GM20000 (cell line): ENCODE data around the gene TAPBP.
"Not testable (repeated sequence)": the region's sequence is repeated elsewhere in the genome, so short reads cannot be mapped to it uniquely, and the experiment has no call there.

ENCODE experiments used
- DNase-seq: peaks from one replicate; pipeline ENCODE4 v3.0.0; 2012; ENCODE audit warnings: low spot score
- TF ChIP-seq, protein P1 (sequence below): IDR thresholded peaks from 2 replicates; pipeline ENCODE4 v1.5.1; 2012; ENCODE audit warnings: mild to moderate bottlenecking, control low read depth; ENCODE audit errors: extremely low read depth, missing control alignments

Gene TAPBP

DNA sequence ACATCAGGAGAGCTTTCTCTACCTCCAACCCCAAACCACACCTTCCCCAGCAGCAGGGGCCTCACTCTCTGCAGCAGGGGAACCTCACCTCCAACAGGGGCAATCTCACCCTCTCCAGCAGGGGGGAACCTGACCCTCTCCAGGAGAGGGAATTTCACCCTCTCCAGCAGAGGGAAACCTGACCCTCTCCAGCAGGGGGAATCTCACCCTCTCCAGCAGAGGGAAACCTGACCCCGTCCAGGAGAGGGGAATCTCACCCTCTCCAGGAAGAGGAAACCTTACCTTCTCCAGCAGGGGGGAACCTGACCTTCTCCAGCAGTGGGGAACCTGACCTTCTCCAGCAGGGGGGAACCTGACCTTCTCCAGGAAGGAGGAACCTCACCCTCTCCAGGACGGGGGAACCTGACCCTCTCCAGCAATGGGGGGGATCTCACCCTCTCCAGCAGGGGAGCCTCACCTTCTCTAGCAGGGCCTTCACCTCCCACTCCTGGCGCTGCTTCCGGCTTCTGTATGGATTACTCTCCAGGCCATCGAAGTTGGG, 33.8 kb downstream of the TAPBP start:
- TF ChIP-seq, protein P1, sequence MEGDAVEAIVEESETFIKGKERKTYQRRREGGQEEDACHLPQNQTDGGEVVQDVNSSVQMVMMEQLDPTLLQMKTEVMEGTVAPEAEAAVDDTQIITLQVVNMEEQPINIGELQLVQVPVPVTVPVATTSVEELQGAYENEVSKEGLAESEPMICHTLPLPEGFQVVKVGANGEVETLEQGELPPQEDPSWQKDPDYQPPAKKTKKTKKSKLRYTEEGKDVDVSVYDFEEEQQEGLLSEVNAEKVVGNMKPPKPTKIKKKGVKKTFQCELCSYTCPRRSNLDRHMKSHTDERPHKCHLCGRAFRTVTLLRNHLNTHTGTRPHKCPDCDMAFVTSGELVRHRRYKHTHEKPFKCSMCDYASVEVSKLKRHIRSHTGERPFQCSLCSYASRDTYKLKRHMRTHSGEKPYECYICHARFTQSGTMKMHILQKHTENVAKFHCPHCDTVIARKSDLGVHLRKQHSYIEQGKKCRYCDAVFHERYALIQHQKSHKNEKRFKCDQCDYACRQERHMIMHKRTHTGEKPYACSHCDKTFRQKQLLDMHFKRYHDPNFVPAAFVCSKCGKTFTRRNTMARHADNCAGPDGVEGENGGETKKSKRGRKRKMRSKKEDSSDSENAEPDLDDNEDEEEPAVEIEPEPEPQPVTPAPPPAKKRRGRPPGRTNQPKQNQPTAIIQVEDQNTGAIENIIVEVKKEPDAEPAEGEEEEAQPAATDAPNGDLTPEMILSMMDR, result no peak
- DNase-seq, result no peak

GRCh38 chr6:33279257-33279695, 34.6 kb downstream of the TAPBP start:
- no peak for DNase-seq
- TF ChIP-seq, protein P1, result no peak

DNA sequence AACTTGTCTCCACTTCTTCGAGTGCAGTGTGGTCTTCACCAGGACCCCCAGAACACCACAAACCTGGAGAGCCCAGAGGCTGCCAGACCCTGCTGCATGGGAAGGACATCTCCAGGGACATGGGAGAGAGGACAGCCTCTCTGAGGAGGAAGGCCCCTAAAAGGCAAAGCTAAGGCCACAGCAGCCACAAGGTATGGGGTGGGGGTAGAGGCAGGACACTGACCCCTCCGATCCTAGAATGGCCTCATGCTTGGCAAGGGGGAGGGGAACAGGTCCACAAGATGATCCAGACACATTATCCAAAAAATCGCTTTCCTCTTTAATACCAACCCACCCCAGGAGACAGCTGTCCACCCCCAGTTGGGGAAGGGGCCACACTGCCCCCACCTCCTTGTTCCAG, 35.1 kb downstream of the TAPBP start:
- no peak for DNase-seq
- TF ChIP-seq, protein P1, result no peak

DNA sequence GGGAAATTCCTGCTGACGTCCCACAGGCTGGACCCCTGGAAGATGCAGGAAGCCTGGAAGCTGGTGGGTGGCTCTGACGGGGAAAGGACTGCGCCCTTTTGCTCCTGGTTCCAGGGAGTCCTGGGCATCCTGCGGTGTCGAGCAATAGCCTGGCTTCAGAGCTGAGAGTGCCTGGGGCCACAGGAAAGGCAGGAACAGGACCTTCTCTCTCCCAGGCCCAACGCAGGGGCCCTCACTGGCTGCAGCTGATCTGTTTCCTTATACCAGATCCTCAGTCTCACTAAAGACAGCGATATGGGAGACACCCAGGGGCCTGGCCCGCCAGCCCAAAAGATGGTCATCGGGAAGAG, 35.5 kb downstream of the TAPBP start:
- DNase-seq, result no peak
- TF ChIP-seq, protein P1, result no peak

- DNase-seq, result peak; percentile 47
- TF ChIP-seq, protein P1, result no peak
These were observed 36.1 kb downstream of the TAPBP start for GRCh38 chr6:33277663-33278391.

- TF ChIP-seq, protein P1, result peak; percentile 13
- DNase-seq, result peak; percentile 89
These were observed 36.8 kb downstream of the TAPBP start, which contains the start of gene B3GALT4 for GRCh38 chr6:33276864-33277662. TSS of gene B3GALT4 (plus strand) at chr6:33277123. CDS start at chr6:33277420, 297 bp downstream.

DNA sequence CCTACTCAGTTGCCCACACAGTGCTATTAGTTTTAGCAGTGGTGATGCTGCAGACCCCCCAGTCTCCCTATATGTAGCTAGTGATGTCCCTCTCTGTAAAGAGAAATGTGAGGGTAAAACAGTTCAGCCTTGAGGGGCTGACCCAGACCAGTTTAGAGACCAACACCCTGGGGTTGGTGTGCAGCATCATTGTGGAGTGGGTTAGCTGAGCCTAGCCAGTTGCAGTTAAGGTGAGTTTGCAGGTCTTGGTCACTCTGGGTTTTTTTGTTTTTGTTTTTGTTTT, 37.4 kb downstream of the TAPBP start:
- no peak for DNase-seq
- TF ChIP-seq, protein P1, result no peak

GRCh38 chr6:33275795-33276580, 37.9 kb downstream of the TAPBP start:
- DNase-seq, result not testable (repeated sequence)
